Measurements from ENCODE around the gene ADGRL1. TPM values are rescaled to one million over a fixed set of nuclear protein-coding genes. Genes with fewer than 3 reads are reported as not detected.

The ADGRL1 gene
- total RNA-seq, 1 donor, result 1.7 TPM

DNA sequence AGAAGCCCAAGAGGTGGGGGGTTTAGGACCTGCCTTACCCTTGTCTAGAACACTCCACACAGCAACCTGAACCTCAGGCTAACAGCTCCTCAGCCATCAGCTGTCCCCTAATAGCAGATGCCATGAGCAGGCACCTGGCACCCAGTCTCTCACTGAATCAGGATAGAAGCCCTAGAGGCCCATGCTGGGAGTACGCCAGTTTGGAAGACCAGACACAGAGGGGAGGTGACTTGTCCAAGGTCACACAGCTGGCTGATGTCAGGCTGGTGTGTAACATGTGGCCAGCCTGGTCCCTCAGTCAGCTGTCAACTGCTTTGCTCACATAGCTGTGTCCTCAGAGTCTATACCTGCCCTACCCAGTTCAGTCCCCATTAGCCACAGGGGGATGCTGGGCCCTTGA is 102.7 kb downstream of the ADGRL1 start:
- DNase-seq (ENCODE audit: low read depth), result no peak
- H3K4me3 ChIP-seq (ENCODE audit: low read depth, low read length), result no peak overlapping the region
- TF ChIP-seq, protein P1, sequence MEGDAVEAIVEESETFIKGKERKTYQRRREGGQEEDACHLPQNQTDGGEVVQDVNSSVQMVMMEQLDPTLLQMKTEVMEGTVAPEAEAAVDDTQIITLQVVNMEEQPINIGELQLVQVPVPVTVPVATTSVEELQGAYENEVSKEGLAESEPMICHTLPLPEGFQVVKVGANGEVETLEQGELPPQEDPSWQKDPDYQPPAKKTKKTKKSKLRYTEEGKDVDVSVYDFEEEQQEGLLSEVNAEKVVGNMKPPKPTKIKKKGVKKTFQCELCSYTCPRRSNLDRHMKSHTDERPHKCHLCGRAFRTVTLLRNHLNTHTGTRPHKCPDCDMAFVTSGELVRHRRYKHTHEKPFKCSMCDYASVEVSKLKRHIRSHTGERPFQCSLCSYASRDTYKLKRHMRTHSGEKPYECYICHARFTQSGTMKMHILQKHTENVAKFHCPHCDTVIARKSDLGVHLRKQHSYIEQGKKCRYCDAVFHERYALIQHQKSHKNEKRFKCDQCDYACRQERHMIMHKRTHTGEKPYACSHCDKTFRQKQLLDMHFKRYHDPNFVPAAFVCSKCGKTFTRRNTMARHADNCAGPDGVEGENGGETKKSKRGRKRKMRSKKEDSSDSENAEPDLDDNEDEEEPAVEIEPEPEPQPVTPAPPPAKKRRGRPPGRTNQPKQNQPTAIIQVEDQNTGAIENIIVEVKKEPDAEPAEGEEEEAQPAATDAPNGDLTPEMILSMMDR (IDR thresholded peaks at IDR 0.05; ENCODE audit: insufficient read depth, low read depth, low read length), result no peak

DNA sequence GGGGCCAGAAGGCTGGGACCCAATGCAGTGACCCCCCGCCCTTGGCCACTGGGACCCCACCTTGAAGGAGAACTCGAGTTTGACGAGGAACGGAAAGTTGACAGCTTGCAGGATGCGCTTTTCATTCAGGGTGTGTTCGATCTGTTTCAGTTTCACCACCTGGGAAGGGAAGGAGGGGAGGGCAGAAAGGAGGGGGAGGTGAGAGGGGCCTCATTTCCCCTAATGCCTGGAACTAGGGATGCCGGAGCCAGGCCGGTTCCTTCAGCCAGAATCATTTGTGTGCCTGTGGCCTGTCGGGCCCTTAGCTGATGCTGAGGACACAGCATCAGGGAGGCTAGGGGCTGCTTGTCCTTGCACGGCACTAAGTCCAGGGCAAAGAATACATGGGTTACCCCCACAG is 103.2 kb downstream of the ADGRL1 start:
- TF ChIP-seq, protein P1 (IDR thresholded peaks at IDR 0.05; ENCODE audit: insufficient read depth, low read depth, low read length), result no peak
- H3K4me3 ChIP-seq (ENCODE audit: low read depth, low read length), result no peak overlapping the region
- DNase-seq (ENCODE audit: low read depth), result no peak

DNA sequence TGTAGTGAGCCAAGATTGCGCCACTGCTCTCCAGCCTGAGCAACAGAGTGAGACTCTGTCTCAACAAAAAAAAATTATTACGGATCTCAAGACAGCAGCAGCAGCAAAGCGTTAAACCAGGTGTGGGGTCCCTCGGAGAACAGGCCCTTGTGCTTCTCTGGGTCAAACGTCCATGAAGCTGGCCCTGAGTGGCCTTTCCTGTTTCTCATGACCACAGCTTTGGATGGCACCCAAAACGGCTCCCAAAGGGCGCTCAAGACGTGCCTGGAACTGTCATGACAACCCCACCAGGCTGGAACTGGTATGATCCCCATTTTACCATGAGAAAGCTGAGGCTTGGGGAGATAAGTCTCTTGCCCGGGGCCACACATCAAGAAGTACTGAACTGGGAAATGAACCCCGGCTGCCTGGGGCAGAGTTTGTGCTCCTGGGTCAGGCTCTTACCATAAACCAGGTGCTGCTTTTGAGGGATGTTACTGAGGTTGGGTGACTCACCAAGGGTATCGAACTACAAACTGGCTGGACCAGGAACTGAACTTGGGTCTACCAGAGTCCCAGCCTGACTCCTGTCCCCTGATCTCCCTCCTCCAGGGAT is 103.8 kb downstream of the ADGRL1 start:
- TF ChIP-seq, protein P1 (IDR thresholded peaks at IDR 0.05; ENCODE audit: insufficient read depth, low read depth, low read length), result no peak
- no peak overlapping the region for H3K4me3 ChIP-seq (ENCODE audit: low read depth, low read length)
- DNase-seq (ENCODE audit: low read depth), result no peak

DNA sequence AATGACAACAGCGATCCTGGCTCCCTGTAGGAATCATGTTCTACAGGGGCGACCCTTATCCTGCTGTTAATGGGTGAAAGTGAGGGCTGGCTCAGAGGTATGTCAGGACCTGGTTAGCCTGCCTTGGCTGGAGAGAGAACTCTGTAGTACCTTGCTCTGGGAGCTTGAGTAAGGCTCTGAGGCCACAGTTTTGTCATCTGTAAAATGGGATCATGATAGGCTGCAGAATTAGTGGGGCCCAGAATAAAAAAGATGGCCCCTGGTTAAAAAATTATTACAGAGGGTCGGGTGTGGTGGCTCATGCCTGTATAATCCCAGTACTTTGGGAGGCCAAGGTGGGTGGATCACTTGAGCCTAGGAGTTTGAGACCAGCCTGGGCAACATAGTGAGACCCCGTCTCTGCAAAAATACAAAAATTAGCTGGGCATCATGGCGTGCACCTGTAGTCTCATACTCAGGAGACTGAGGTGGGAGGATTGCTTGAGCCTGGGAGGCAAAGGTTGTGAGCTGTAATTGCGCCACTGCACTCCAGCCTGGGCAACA is 104.9 kb downstream of the ADGRL1 start:
- no peak for DNase-seq (ENCODE audit: low read depth)
- no peak overlapping the region for H3K4me3 ChIP-seq (ENCODE audit: low read depth, low read length)
- TF ChIP-seq, protein P1 (IDR thresholded peaks at IDR 0.05; ENCODE audit: insufficient read depth, low read depth, low read length), result no peak

Small RNAs within 50 kb of the gene (small RNA-seq; reads per million reads assigned to genes)
- gene RN7SL231P, result not detected

Other genes with a start within 250 kb of the ADGRL1 start
- 2.3 and 2.6 TPM in 2 replicates for gene RFX1, start 199.8 kb downstream of the ADGRL1 start, total RNA-seq
- not detected in 2 replicates for gene RLN3, start 178.0 kb downstream of the ADGRL1 start, total RNA-seq
- 2.9 and 3.9 TPM in 2 replicates for gene IL27RA, start 174.4 kb downstream of the ADGRL1 start, total RNA-seq
- under 0.01 TPM in 1 of 2 replicates, not detected in the other for gene PALM3, start 144.1 kb downstream of the ADGRL1 start, total RNA-seq
- under 0.01 and 0.32 TPM in 2 replicates for gene MISP3, start 133.4 kb downstream of the ADGRL1 start, total RNA-seq
- not detected in 2 replicates for gene C19orf67, start 120.4 kb downstream of the ADGRL1 start, total RNA-seq
- 23.3 and 24.2 TPM in 2 replicates for gene SAMD1, start 115.4 kb downstream of the ADGRL1 start, total RNA-seq
- 50.1 and 50.3 TPM in 2 replicates for gene PRKACA, start 88.4 kb downstream of the ADGRL1 start, total RNA-seq
- gene ASF1B, start 69.6 kb downstream of the ADGRL1 start, total RNA-seq, result 8.1 and 8.2 TPM in 2 replicates
- 40.9 and 48.4 TPM in 2 replicates for gene ADGRE5, start 175.3 kb upstream of the ADGRL1 start, total RNA-seq
- 56.6 and 63.8 TPM in 2 replicates for gene DDX39A, start 213.2 kb upstream of the ADGRL1 start, total RNA-seq
- 127 and 207 TPM in 2 replicates for gene PKN1, start 227.1 kb upstream of the ADGRL1 start, total RNA-seq

Data from fibroblast of villous mesenchyme (primary cell).